Skeletal muscle cell (primary cell): ENCODE results near the gene BICD1.

Source experiments
- DNase-seq: peaks from one replicate; pipeline ENCODE4 v3.0.0-alpha.2; 2010; ENCODE audit warnings: low read depth
- H3K4me3 ChIP-seq: 2 replicates; pipeline ENCODE4 v1.5.1; 2011; ENCODE audit warnings: low read depth, mild to moderate bottlenecking, control low read depth, low read length, moderate library complexity

The BICD1 gene

GRCh38 chr12:32377344-32378055, 270.9 kb downstream of the BICD1 start:
- no peak overlapping the region for H3K4me3 ChIP-seq
- DNase-seq, result no peak

DNA sequence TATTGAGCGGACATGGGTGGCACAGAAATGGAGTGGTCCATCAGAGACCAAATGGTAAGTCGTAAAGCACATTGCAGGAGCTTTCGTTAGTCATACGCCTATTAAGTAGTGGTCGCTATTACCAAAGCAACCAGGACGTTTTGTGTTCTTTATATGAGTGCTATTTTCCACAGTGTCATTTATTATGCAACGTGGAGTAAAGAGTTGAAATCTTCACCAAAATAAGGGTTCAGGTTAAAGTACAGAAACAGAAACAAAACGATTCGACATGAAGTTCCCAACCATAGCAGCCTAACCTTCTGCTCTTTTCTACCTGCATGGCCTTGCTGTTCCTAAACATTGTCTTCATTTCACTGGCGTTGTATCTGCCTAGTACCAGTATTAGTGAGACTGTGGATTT, 272.6 kb downstream of the BICD1 start:
- H3K4me3 ChIP-seq, result no peak overlapping the region
- no peak for DNase-seq

- no peak overlapping the region for H3K4me3 ChIP-seq
- DNase-seq, result no peak
Measured at GRCh38 chr12:32379667-32380066, 273.0 kb downstream of the BICD1 start.

DNA sequence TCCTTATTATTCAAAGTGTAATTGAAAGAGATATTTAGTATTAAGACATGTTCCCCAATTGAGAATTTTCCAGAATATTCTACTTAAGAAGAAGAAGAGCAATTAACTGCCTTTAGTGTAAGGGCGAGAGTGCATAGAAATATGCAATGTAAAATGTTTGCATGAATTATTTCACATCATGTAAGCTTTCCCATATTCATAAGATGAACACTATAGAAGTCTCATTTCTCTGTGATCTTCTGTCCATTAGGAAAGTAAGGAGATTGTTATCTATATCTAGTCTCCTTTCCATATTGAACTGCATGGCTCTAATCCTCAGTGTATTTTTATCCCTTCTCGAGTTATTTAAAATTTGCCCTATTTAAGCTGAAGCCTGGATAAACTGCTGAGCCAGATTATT, 275.6 kb downstream of the BICD1 start:
- no peak for DNase-seq
- H3K4me3 ChIP-seq, result no peak overlapping the region

DNA sequence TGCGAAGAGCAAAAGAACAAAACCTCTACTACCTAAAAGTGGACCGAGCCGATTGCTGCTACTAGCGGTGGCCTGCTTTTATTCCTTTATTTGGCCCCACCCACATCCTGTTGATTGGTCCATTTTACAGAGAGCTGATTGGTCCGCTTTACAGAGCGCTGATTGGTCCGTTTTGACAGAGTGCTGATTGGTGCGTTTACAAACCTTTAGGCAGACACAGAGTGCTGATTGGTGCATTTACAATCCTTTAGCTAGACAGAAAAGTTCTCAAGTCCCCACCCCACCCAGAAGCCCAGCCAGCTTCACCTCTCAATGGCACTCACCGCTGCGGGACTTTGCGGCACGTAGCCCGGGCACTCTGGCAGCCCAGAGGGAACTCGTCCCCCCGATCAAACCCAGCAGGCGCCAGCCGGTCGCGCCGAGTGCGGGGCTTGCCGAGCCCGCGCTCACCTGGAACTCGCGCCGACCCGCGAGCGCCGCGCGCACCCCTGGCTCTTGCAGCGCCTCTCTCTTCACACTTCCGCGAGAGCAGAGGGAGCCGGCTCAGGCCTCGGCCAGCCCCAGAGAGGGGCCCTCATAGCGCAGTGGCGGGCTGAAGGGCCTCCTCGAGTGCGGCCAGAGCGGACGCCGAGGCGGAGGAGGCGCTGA, 284.0 kb downstream of the BICD1 start:
- peak overlapping the region; percentile 42 for H3K4me3 ChIP-seq
- DNase-seq, result no peak

DNA sequence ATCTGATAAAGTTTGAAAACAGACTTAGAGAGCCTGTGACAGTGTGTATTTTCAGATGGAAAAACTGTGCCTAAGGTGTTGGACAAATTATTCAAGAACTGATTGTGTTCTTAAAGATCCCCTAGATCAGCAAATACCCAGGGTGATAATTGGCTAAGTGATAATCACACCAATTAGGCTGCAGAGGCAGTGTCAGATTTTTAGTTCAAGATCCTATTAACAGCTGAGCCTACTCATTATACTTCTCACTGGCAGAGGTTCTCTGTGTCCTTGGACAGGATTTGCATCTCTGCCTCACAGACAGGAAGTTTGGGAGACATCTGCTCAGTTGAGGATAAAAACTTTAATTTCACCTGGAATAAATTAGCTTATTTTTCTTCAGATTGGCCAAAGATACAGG, 288.4 kb downstream of the BICD1 start:
- no peak for DNase-seq
- no peak overlapping the region for H3K4me3 ChIP-seq

GRCh38 chr12:32397696-32398095, 291.0 kb downstream of the BICD1 start:
- no peak for DNase-seq
- no peak overlapping the region for H3K4me3 ChIP-seq

- H3K4me3 ChIP-seq, result no peak overlapping the region
- no peak for DNase-seq
Measured at GRCh38 chr12:32398181-32398580, 291.5 kb downstream of the BICD1 start.

DNA sequence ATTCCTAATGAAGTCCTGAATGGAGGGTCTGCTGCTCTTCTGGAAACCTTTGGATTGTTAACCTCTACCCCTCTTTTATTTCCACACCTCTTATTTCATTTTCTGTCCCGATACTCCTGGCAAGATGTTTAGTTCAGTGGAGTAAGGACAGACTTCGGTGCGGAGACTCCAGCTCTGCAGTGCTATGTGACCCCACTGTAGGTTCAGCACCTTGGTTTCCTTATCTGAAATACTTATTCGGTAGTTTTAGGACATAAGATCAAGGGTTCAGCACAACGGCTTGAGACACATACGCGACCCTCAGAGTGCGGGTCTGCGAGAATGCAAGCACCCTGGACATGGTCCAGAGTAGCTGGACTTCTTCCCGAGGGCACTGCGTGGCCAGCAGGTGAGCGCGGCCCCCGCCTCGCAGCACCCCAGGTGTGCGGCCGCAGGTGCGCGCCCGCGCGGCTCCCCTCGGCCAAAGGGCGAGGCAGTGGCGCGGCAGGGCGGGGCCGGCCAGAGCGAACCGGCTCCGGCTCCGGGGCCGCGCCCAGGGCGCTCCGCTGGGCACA, 292.2 kb downstream of the BICD1 start:
- H3K4me3 ChIP-seq, result peak overlapping the region; percentile 65
- DNase-seq, result no peak

DNA sequence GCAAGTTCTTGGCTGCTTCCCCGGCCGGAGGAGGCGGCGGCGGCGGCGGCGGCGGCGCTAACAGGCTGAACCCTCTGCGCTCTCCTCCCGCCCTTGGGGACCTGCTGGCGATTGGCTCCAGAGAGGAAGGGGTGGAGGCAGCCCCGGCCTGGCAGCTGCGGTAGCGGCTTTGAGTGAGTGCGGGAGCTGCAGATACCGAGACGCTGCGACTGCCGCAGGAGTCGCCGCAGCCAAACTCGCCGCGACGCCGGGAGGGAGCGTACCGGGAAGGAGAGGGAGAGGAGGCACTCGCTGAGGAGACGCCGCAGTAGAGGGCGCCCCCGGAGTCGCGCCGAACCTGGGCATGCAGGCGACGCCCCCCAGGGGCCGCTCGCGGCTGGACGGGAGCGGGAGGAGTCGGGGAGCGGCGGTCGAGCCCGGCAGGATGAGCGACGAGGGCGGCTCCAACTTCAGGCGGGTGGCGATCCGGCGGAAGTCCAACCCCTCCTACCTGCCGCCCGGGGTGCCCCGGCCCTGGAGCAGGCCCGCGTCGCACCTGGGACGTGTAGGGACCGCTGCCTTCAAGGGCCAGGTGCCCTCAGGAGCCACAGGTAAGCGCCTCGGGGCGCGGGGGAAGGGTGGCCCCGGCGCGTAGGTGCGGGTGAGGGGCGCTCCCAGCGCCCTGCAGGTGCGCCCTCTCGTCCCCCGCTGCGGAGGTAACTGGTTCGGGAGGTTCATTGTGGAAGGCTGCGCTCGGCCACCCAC, 292.9 kb downstream of the BICD1 start, which contains the start of gene FGD4:
Gene FGD4 (plus strand): TSS at position 189 of the 744 bp plus-strand sequence.
- peak within 1 kb of the TSS; percentile 65 for H3K4me3 ChIP-seq

GRCh38 chr12:32400114-32400672, 293.5 kb downstream of the BICD1 start:
- no peak for DNase-seq
- H3K4me3 ChIP-seq, result peak overlapping the region; percentile 65

More for the DNA sequence above, 292.9 kb downstream of the BICD1 start, which contains the start of gene FGD4:
- DNase-seq, result peak; percentile 38

GRCh38 chr12:32400866-32401265, 294.2 kb downstream of the BICD1 start:
- H3K4me3 ChIP-seq, result no peak overlapping the region
- no peak for DNase-seq

- DNase-seq, result no peak
- H3K4me3 ChIP-seq, result no peak overlapping the region
Measured at GRCh38 chr12:32402170-32402569, 295.5 kb downstream of the BICD1 start.

- no peak overlapping the region for H3K4me3 ChIP-seq
- DNase-seq, result no peak
Measured at GRCh38 chr12:32402946-32403345, 296.3 kb downstream of the BICD1 start.

DNA sequence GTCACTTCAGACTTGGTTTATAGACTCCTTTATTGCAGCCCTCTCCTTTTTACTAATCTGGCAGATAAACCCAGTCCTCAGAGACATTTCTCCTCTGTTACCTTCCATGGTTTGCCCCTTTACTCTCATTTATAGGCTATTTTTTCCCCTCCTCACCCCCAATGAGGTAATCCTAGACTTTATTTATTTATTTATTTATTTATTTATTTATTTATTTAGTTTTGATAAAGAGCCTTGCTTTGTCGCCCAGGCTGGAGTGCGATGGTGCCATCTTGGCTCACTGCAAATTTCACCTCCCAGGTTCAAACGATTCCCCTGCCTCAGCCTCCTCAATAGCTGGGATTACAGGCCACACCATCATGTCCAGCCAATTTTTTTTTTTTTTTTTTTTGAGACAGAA, 301.1 kb downstream of the BICD1 start:
- DNase-seq, result no peak
- no peak overlapping the region for H3K4me3 ChIP-seq

- DNase-seq, result no peak
- no peak overlapping the region for H3K4me3 ChIP-seq
Measured at GRCh38 chr12:32413412-32413811, 306.8 kb downstream of the BICD1 start.

GRCh38 chr12:32418221-32418620, 311.6 kb downstream of the BICD1 start:
- no peak overlapping the region for H3K4me3 ChIP-seq
- no peak for DNase-seq

GRCh38 chr12:32418903-32419519, 312.4 kb downstream of the BICD1 start:
- DNase-seq, result no peak
- H3K4me3 ChIP-seq, result no peak overlapping the region

DNA sequence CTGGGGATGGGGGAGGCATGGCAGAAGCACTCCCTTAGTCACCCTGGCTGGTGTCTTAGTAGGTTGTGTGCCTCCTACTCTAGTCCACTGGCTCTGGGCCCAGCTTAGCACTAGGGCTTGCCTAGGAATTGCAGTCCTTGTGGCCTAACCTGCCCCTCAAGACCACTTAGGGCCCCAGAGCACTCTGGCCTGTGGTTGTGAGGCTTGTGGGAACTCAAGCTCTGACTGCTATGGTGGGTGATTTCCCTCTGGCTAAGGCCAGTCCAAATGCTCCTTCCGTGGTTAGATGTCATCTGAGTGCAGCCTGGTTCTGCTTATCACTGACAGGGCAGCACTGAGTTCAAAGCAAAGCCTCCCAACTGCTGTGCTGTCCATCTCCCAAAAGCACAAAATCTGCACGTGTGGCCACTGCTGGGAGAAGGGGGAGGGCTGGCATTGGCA, 312.9 kb downstream of the BICD1 start:
- peak; percentile 39 for DNase-seq
- no peak overlapping the region for H3K4me3 ChIP-seq
